Fibroblast of lung (primary cell): ENCODE measurements around the gene HELLS. TPM values are rescaled to one million over a fixed set of nuclear protein-coding genes. Genes with fewer than 3 reads are reported as not detected.

Experiments
- DNase-seq, 2 donors: peaks; one replicate each; pipeline versions ENCODE4 v3.0.0 to v3.0.0-alpha.2; 2010; ENCODE audit warnings: low read depth in 2 of 2
- H2AFZ ChIP-seq: 2 replicates; pipeline ENCODE4 v1.5.1; 2012; ENCODE audit warnings: low read length, control low read depth, inconsistent platforms
- H3K27ac ChIP-seq: 2 replicates; pipeline ENCODE4 v1.5.1; 2011; ENCODE audit warnings: low read length, control low read depth; ENCODE audit not compliant: insufficient read depth
- H3K27me3 ChIP-seq: 2 replicates; pipeline ENCODE4 v1.5.1; 2011; ENCODE audit warnings: mild to moderate bottlenecking, low read length; ENCODE audit not compliant: control insufficient read depth, insufficient read depth
- H3K36me3 ChIP-seq: 2 replicates; pipeline ENCODE4 v1.5.1; 2011; ENCODE audit warnings: low read length; ENCODE audit not compliant: control insufficient read depth, insufficient read depth
- H3K4me1 ChIP-seq: 2 replicates; pipeline ENCODE4 v1.5.1; 2011; ENCODE audit warnings: low read length; ENCODE audit not compliant: control insufficient read depth, insufficient read depth; ENCODE audit errors: extremely low read depth
- H3K4me2 ChIP-seq: 2 replicates; pipeline ENCODE4 v1.5.1; 2011; ENCODE audit warnings: low read length, control low read depth; ENCODE audit not compliant: insufficient read depth; ENCODE audit errors: extremely low read depth
- H3K4me3 ChIP-seq, 4 experiments: fragments of 200-600 bp in 1 of 4; sonication (generic) in 1 of 4; replicated peaks in 1 of 4; 2 replicates each; pipeline ENCODE4 v1.5.1; 2011 to 2016; ENCODE audit warnings: low read length in 4 of 4, low read depth in 3 of 4, mild to moderate bottlenecking in 3 of 4, control low read depth in 2 of 4, inconsistent platforms in 1 of 4, mixed read lengths in 1 of 4; ENCODE audit not compliant: insufficient read depth in 1 of 4; ENCODE audit errors: control extremely low read depth in 1 of 4
- H3K79me2 ChIP-seq: 2 replicates; pipeline ENCODE4 v1.5.1; 2012; ENCODE audit warnings: mild to moderate bottlenecking, low read length, inconsistent platforms; ENCODE audit not compliant: control insufficient read depth, insufficient read depth
- H3K9ac ChIP-seq: 2 replicates; pipeline ENCODE4 v1.5.1; 2011; ENCODE audit warnings: mild to moderate bottlenecking, low read length, control low read depth; ENCODE audit not compliant: insufficient read depth
- H3K9me3 ChIP-seq: 2 replicates; pipeline ENCODE4 v1.5.1; 2012; ENCODE audit warnings: low read depth, low read length; ENCODE audit not compliant: control insufficient read depth, insufficient read depth
- H4K20me1 ChIP-seq: 2 replicates; pipeline ENCODE4 v1.5.1; 2011; ENCODE audit warnings: low read length; ENCODE audit not compliant: control insufficient read depth, insufficient read depth; ENCODE audit errors: extremely low read depth
- CTCF ChIP-seq, 2 donors: IDR thresholded peaks in 1 of 2; conservative IDR thresholded peaks in 1 of 2; 1 replicate in 1 of 2; 2 replicates in 1 of 2; pipeline ENCODE4 v1.5.1; 2011 to 2012; ENCODE audit warnings: low read length in 2 of 2, control low read depth in 1 of 2, inconsistent platforms in 1 of 2, low read depth in 1 of 2, mild to moderate bottlenecking in 1 of 2
- EZH2 ChIP-seq: IDR thresholded peaks from 2 replicates; pipeline ENCODE4 v1.5.1; 2012; ENCODE audit warnings: low read length, control low read depth, mild to moderate bottlenecking; ENCODE audit errors: missing control alignments
- polyA plus RNA-seq, 2 donors: library from polyadenylated mRNA; depleted of rRNA in 1 of 2; stranded (reverse) in 1 of 2; unstranded in 1 of 2; fragments of >200 nt; gene quantifications; 2 replicates each; pipeline ENCODE4 v1.2.1, GENCODE V29; 2011 to 2012; ENCODE audit warnings: missing spikeins in 1 of 2
- total RNA-seq: library from RNA; depleted of rRNA; stranded (reverse); fragments of >200 nt; gene quantifications from 2 replicates; pipeline ENCODE4 v1.2.1, GENCODE V29; 2014

HELLS gene
- total and polyA plus RNA-seq, 2 donors (not counting 1 experiment from before 2014, with no cell fraction given), result 5.6 to 18.3 TPM

- no peak for TF ChIP-seq CTCF (conservative IDR thresholded peaks at IDR 0.05 in 1 of 2, IDR thresholded peaks at IDR 0.05 in 1 of 2; ENCODE audit: low read depth in 1 of 2, low read length in 2 of 2)
- TF ChIP-seq EZH2, result no peak
- Histone ChIP-seq H3K9me3 (no peaks in the 10 kb centered on the region), H3K36me3 (no peaks in the 10 kb centered on the region), H4K20me1 (no peaks in the 10 kb centered on the region), H3K4me3 (no peak overlapping the region), H3K4me2 (no peak overlapping the region), H3K9ac (no peak overlapping the region), H3K27ac (no peak overlapping the region), H2AFZ (no peak overlapping the region), H3K79me2 (no peaks in the 10 kb centered on the region), H3K27me3 (no peaks in the 10 kb centered on the region), H3K4me1 (no peaks in the 10 kb centered on the region)
- no peak for DNase-seq
These were observed 71.9 kb downstream of the HELLS start for GRCh38 chr10:94617389-94617944.

GRCh38 chr10:94622666-94623205 is 77.1 kb downstream of the HELLS start:
- no peak for TF ChIP-seq CTCF (conservative IDR thresholded peaks at IDR 0.05 in 1 of 2, IDR thresholded peaks at IDR 0.05 in 1 of 2; ENCODE audit: low read depth in 1 of 2, low read length in 2 of 2)
- no peak for TF ChIP-seq EZH2
- no peak overlapping the region for H3K4me3 ChIP-seq

GRCh38 chr10:94623572-94623971 is 78.0 kb downstream of the HELLS start:
- H3K4me1 ChIP-seq, result no peaks in the 10 kb centered on the region
- H3K79me2 ChIP-seq, result no peaks in the 10 kb centered on the region
- H3K4me3 ChIP-seq, result no peak overlapping the region
- DNase-seq, result peak in 1 of 2 donors; percentile 38
- no peaks in the 10 kb centered on the region for H3K27me3 ChIP-seq
- TF ChIP-seq CTCF (conservative IDR thresholded peaks at IDR 0.05 in 1 of 2, IDR thresholded peaks at IDR 0.05 in 1 of 2; ENCODE audit: low read depth in 1 of 2, low read length in 2 of 2) (no peak), EZH2 (no peak)
- no peak overlapping the region for H3K4me2 ChIP-seq
- H3K27ac ChIP-seq, result no peak overlapping the region
- no peaks in the 10 kb centered on the region for H3K9me3 ChIP-seq
- H3K36me3 ChIP-seq, result no peaks in the 10 kb centered on the region
- H4K20me1 ChIP-seq, result no peaks in the 10 kb centered on the region
- no peak overlapping the region for H2AFZ ChIP-seq
- no peak overlapping the region for H3K9ac ChIP-seq

More at GRCh38 chr10:94622666-94623205, 77.1 kb downstream of the HELLS start:
- H3K4me2 ChIP-seq, result no peak overlapping the region
- no peaks in the 10 kb centered on the region for H3K9me3 ChIP-seq
- no peak overlapping the region for H3K27ac ChIP-seq
- no peaks in the 10 kb centered on the region for H3K27me3 ChIP-seq
- no peak for DNase-seq
- no peak overlapping the region for H3K9ac ChIP-seq
- no peaks in the 10 kb centered on the region for H3K79me2 ChIP-seq
- no peaks in the 10 kb centered on the region for H3K36me3 ChIP-seq
- H3K4me1 ChIP-seq, result no peaks in the 10 kb centered on the region
- no peak overlapping the region for H2AFZ ChIP-seq
- no peaks in the 10 kb centered on the region for H4K20me1 ChIP-seq
